Astrocyte (in vitro differentiated cells and primary cell): ENCODE results near the gene DLK1. TPM values are rescaled to one million over a fixed set of nuclear protein-coding genes. Genes with fewer than 3 reads are reported as not detected.
A peak's percentile ranks its signal among the peaks of the same experiment; 100 is the strongest.

Experiments
- DNase-seq: peaks from one replicate; pipeline ENCODE4 v3.0.0-alpha.2; 2010; ENCODE audit warnings: low read depth
- FAIRE-seq: peaks from 2 replicates; lab custom pipeline; 2011; peaks lifted over from hg19 to GRCh38; lab: Jason Lieb, UNC
- H2AFZ ChIP-seq: 2 replicates; pipeline ENCODE4 v1.6.0; 2012; ENCODE audit warnings: low read depth, low read length, inconsistent platforms
- H3K27ac ChIP-seq: 2 replicates; pipeline ENCODE4 v1.5.1; 2011; ENCODE audit warnings: low read depth, low read length, inconsistent platforms
- H3K27me3 ChIP-seq: 2 replicates; pipeline ENCODE4 v1.6.0; 2011; ENCODE audit warnings: low read length, inconsistent platforms; ENCODE audit not compliant: insufficient read depth
- H3K36me3 ChIP-seq: 2 replicates; pipeline ENCODE4 v1.5.1; 2011; ENCODE audit warnings: low read length, inconsistent platforms; ENCODE audit not compliant: insufficient read depth
- H3K4me1 ChIP-seq: 2 replicates; pipeline ENCODE4 v1.5.1; 2011; ENCODE audit warnings: low read length, inconsistent platforms; ENCODE audit not compliant: insufficient read depth
- H3K4me2 ChIP-seq: 2 replicates; pipeline ENCODE4 v1.6.0; 2012; ENCODE audit warnings: low read length, inconsistent platforms
- H3K4me3 ChIP-seq: 2 replicates; pipeline ENCODE4 v1.5.1; 2011; ENCODE audit warnings: low read depth, mild to moderate bottlenecking, low read length, inconsistent platforms; ENCODE audit not compliant: insufficient read depth
- H3K79me2 ChIP-seq: 2 replicates; pipeline ENCODE4 v1.6.0; 2012; ENCODE audit warnings: mild to moderate bottlenecking, low read length, inconsistent platforms; ENCODE audit not compliant: insufficient read depth
- H3K9ac ChIP-seq: 2 replicates; pipeline ENCODE4 v1.6.0; 2012; ENCODE audit warnings: mild to moderate bottlenecking, low read length, inconsistent platforms
- H3K9me3 ChIP-seq: 2 replicates; pipeline ENCODE4 v1.5.1; 2012; ENCODE audit warnings: low read depth, mild to moderate bottlenecking, low read length, inconsistent platforms; ENCODE audit not compliant: insufficient read depth
- H4K20me1 ChIP-seq: 2 replicates; pipeline ENCODE4 v1.6.0; 2012; ENCODE audit warnings: low read length, inconsistent platforms; ENCODE audit not compliant: insufficient read depth
- H3K27ac Mint-ChIP-seq: one replicate; pipeline ENCODE4 v1.8.0; 2021; ENCODE audit warnings: mild to moderate bottlenecking, mixed read lengths; ENCODE audit not compliant: unreplicated experiment
- H3K27me3 Mint-ChIP-seq: one replicate; pipeline ENCODE4 v1.8.0; 2021; ENCODE audit warnings: low read depth, mixed read lengths; ENCODE audit not compliant: unreplicated experiment
- H3K36me3 Mint-ChIP-seq: one replicate; pipeline ENCODE4 v1.8.0; 2021; ENCODE audit warnings: low read depth, mixed read lengths; ENCODE audit not compliant: unreplicated experiment
- H3K4me1 Mint-ChIP-seq: one replicate; pipeline ENCODE4 v1.8.0; 2021; ENCODE audit warnings: low read depth, mixed read lengths; ENCODE audit not compliant: unreplicated experiment
- H3K4me3 Mint-ChIP-seq: one replicate; pipeline ENCODE4 v1.8.0; 2021; ENCODE audit warnings: mild to moderate bottlenecking, moderate library complexity, mixed read lengths; ENCODE audit not compliant: unreplicated experiment
- H3K9me3 Mint-ChIP-seq: one replicate; pipeline ENCODE4 v1.8.0; 2021; ENCODE audit warnings: mild to moderate bottlenecking, mixed read lengths; ENCODE audit not compliant: unreplicated experiment
- CTCF ChIP-seq: IDR thresholded peaks from 2 replicates; pipeline ENCODE4 v1.5.1; 2011; ENCODE audit warnings: low read depth, mild to moderate bottlenecking, inconsistent platforms, low read length, moderate library complexity; ENCODE audit not compliant: insufficient read depth
- EZH2 ChIP-seq: IDR thresholded peaks from 2 replicates; pipeline ENCODE4 v1.6.1; 2012; ENCODE audit warnings: mild to moderate bottlenecking, low read length, inconsistent platforms; ENCODE audit not compliant: insufficient read depth
- total RNA-seq: library from RNA; stranded (reverse); gene quantifications from 2 replicates; pipeline ENCODE4 v1.2.1, GENCODE V29; 2021

DLK1 gene
- total RNA-seq, 1 donor from 2014 or later: 2.7 TPM

GRCh38 chr14:100761481-100761880 lies 34.8 kb downstream of the DLK1 start:
- peak; percentile 89 for DNase-seq

GRCh38 chr14:100762089-100762515 lies 35.4 kb downstream of the DLK1 start:
- no peaks in the 10 kb centered on the region for H4K20me1 ChIP-seq
- H3K4me1 ChIP-seq: peaks cover 12% of the 10 kb centered on the region
- H3K79me2 ChIP-seq: no peaks in the 10 kb centered on the region
- no peaks in the 10 kb centered on the region for H3K36me3 ChIP-seq
- DNase-seq (peak; percentile 19), FAIRE-seq (no peak)
- H3K9ac ChIP-seq: no peak overlapping the region
- peaks cover 3% of the 10 kb centered on the region for H3K27me3 ChIP-seq
- no peak overlapping the region for H3K4me3 ChIP-seq
- H3K4me3 Mint-ChIP-seq: no peak overlapping the region
- H3K9me3 Mint-ChIP-seq: peaks cover 2% of the 10 kb centered on the region
- no peak overlapping the region for H2AFZ ChIP-seq
- peak overlapping the region; percentile 47 for H3K4me2 ChIP-seq
- peaks cover 13% of the 10 kb centered on the region for H3K4me1 Mint-ChIP-seq
- peak overlapping the region; percentile 49 for H3K27ac ChIP-seq
- TF ChIP-seq EZH2 (no peak), CTCF (no peak)
- no peaks in the 10 kb centered on the region for H3K36me3 Mint-ChIP-seq
- H3K27me3 Mint-ChIP-seq: peaks cover 16% of the 10 kb centered on the region
- H3K9me3 ChIP-seq: no peaks in the 10 kb centered on the region
- H3K27ac Mint-ChIP-seq: peak overlapping the region; percentile 76

More at GRCh38 chr14:100761481-100761880, 34.8 kb downstream of the DLK1 start:
- Mint-ChIP-seq H3K4me3 (no peak overlapping the region), H3K36me3 (no peaks in the 10 kb centered on the region), H3K4me1 (peaks cover 13% of the 10 kb centered on the region), H3K9me3 (no peaks in the 10 kb centered on the region), H3K27me3 (peaks cover 10% of the 10 kb centered on the region), H3K27ac (peak overlapping the region; percentile 76)
- peaks cover 3% of the 10 kb centered on the region for H3K27me3 ChIP-seq
- TF ChIP-seq CTCF (no peak), EZH2 (no peak)
- H3K4me2 ChIP-seq: peak overlapping the region; percentile 47
- H3K27ac ChIP-seq: peak overlapping the region; percentile 49
- no peaks in the 10 kb centered on the region for H4K20me1 ChIP-seq
- H3K9ac ChIP-seq: no peak overlapping the region
- peak; percentile 92 for FAIRE-seq
- no peaks in the 10 kb centered on the region for H3K79me2 ChIP-seq
- H3K9me3 ChIP-seq: no peaks in the 10 kb centered on the region
- H3K36me3 ChIP-seq: no peaks in the 10 kb centered on the region
- H3K4me3 ChIP-seq: no peak overlapping the region
- H2AFZ ChIP-seq: no peak overlapping the region
- peaks cover 12% of the 10 kb centered on the region for H3K4me1 ChIP-seq

- H3K27me3 Mint-ChIP-seq: peaks cover 24% of the 10 kb centered on the region
- no peak overlapping the region for H3K27ac ChIP-seq
- no peaks in the 10 kb centered on the region for H3K9me3 ChIP-seq
- no peak overlapping the region for H3K4me3 ChIP-seq
- peak overlapping the region; percentile 72 for H3K27ac Mint-ChIP-seq
- H3K36me3 ChIP-seq: no peaks in the 10 kb centered on the region
- FAIRE-seq: no peak
- peak overlapping the region; percentile 47 for H3K4me2 ChIP-seq
- no peaks in the 10 kb centered on the region for H3K36me3 Mint-ChIP-seq
- peak; percentile 6 for DNase-seq
- no peak overlapping the region for H2AFZ ChIP-seq
- no peak overlapping the region for H3K9ac ChIP-seq
- H3K9me3 Mint-ChIP-seq: peaks cover 3% of the 10 kb centered on the region
- peaks cover 3% of the 10 kb centered on the region for H3K27me3 ChIP-seq
- peaks cover 13% of the 10 kb centered on the region for H3K4me1 Mint-ChIP-seq
- H3K4me3 Mint-ChIP-seq: no peak overlapping the region
- H3K79me2 ChIP-seq: no peaks in the 10 kb centered on the region
- H4K20me1 ChIP-seq: no peaks in the 10 kb centered on the region
- H3K4me1 ChIP-seq: peaks cover 12% of the 10 kb centered on the region
- TF ChIP-seq CTCF (no peak), EZH2 (no peak)
Observed at GRCh38 chr14:100762901-100763300, 36.2 kb downstream of the DLK1 start.
